ENCODE measurements around the gene RAB3GAP2. TPM values are rescaled to one million over a fixed set of nuclear protein-coding genes. Genes with fewer than 3 reads are reported as not detected.
"Not testable (repeated sequence)": the region's sequence is repeated elsewhere in the genome, so short reads cannot be mapped to it uniquely, and the experiment has no call there.

RAB3GAP2 gene
- polyA plus RNA-seq, 5 donors = 24.0 to 46.5 (median 40.8) TPM

- no peak for DNase-seq
These were observed 18.0 kb upstream of the RAB3GAP2 start for GRCh38 chr1:220290140-220290761.

GRCh38 chr1:220287129-220287528 lies 14.9 kb upstream of the RAB3GAP2 start:
- DNase-seq = no peak

GRCh38 chr1:220283625-220284024 lies 11.4 kb upstream of the RAB3GAP2 start:
- no peak for DNase-seq

DNA sequence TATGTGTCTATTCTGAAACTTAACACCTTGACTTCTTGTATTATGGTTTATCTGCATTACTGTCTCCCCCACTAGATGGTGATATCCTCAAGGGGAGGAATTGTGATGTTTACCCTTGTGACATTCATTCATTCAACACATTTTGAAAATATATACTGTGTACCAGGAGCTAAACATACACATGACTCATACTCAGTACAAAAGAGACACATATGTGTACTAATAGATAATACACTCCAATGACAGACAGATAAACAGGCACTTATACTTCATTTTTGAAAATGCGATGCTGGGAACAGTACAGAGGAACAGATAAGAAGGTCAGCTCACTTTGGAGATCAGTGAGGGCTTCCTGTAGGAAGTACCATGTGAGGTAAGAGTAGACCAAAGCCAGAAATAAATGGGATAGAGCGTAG lies 8.9 kb upstream of the RAB3GAP2 start:
- DNase-seq = no peak

DNA sequence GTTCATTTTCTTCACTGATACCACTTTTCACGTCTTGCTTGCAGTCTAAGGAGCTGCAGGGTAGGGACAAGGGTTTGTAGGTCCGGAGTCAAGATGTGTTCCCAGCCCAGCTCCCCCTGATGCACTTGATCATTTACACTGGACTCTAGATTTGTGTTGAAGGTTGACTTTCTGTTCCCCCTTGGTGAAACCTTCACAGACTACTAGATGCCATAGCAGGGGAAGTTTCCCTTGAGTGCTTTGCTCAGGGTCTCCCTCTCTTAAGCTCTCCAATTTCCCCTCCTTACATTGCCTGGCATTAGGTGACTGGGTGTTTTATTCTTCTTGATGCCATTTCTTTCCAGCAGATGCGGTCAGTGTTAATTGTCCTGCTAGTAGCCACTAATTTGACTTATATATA lies 8.0 kb upstream of the RAB3GAP2 start:
- DNase-seq = no peak

GRCh38 chr1:220278991-220279390 lies 6.7 kb upstream of the RAB3GAP2 start:
- no peak for DNase-seq

GRCh38 chr1:220275430-220275829 lies 3.2 kb upstream of the RAB3GAP2 start:
- no peak for DNase-seq

GRCh38 chr1:220274251-220274855 lies 2.1 kb upstream of the RAB3GAP2 start:
- DNase-seq = no peak

DNA sequence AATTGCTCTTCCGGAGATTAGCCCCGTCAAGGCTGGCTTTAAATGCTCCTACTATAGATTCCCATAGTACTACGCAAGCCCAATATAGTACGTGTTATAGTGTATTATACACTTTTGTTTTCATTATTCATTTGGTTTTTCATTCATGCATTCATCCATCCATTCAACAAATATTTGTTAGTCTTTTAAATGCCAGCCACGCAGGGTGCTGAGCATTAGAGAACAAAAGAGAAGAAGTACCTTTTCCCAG lies 513 bp upstream of the RAB3GAP2 start:
- no peak for DNase-seq

DNA sequence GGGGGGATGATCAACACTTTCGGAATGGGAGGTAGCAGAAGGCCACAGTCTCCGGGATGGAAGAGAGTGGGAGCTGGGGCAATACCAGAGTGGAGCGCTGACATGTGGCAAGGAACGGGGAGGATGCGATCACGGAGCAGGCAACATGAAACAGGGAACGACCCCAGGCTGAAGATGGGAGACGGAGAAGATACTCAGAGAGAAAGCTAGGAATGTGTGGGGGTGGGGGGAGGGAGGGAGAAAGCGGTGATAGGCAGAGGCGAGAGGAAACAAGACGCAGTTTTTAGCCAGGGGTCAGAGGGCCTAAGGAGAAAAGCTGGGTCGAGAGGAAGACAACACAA lies 577 bp downstream of the RAB3GAP2 start:
- DNase-seq = peak in 1 of 2 donors; percentile 43

DNA sequence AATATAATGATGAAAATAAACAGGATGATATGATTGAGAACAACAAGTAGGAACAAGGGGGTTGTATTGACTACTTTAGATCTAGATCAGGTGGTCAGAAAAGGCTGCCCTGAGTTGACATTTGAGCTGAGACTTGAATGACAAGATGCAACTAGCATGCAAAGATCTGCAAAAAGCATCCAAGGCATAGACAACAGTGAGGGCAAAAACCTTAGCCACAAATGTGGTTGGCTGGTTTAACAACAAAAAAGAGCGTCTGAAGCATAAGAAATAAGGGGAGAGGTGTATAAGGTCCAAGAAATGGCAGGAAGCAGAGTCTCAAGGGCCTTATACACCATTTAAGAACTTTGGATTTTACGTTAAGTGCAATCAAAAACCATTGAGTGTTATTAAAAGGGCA lies 3.2 kb downstream of the RAB3GAP2 start:
- DNase-seq = no peak

DNA sequence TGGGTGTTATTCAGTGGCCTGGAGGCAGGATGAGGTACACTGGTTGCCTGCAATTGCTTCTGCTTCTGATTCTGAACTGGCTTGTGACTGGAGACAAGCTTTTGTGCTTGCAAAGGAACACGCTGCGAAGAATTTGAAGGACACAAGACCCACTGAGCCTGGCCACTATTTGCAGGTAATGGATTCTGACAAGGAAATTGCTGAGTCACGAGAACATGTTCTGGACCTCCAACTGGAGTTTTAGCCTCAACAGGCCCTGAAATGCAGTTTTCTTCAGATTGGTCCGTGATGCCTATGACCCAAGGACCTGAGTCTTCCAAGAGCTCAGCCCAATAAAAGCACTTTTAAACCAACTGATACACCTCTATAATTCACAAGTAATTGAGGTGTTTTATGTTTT lies 4.6 kb downstream of the RAB3GAP2 start:
- DNase-seq = no peak

- not testable (repeated sequence) for DNase-seq
These were observed 12.0 kb downstream of the RAB3GAP2 start for GRCh38 chr1:220260228-220260627.

DNA sequence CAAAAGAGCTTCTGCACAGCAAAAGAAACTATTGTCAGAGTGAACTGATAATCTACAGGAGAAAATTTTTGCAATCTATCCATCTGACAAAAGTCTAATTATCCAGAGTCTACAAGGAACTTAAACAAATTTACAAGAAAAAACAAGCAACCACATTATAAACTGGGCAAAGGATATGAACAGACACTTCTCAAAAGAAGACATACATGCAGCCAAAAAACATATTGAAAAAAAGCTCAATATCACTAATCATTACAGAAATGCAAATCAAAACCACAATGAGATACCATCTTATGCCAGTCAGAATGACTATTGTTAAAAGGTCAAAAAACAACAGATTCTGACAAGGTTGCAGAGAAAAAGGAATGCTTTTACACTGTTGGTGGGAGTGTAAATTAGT lies 12.5 kb downstream of the RAB3GAP2 start:
- DNase-seq = not testable (repeated sequence)

DNA sequence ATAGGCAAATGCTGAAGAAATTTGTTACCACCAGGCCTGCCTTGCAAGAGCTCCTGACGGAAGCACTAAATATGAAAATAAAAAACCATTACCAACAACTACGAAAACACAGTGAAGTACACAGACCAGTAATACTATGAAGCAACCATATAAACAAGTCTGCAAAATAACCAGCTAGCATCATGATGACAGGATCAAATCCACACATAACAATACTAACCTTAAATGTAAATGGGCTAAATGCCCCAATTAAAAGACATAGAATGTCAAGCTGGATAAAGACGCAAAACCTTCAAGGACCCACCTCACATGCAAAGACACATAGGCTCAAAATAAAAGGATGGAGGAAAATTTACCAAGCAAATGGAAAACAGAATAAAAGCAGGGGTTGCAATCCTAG lies 16.1 kb downstream of the RAB3GAP2 start:
- DNase-seq = not testable (repeated sequence)

DNA sequence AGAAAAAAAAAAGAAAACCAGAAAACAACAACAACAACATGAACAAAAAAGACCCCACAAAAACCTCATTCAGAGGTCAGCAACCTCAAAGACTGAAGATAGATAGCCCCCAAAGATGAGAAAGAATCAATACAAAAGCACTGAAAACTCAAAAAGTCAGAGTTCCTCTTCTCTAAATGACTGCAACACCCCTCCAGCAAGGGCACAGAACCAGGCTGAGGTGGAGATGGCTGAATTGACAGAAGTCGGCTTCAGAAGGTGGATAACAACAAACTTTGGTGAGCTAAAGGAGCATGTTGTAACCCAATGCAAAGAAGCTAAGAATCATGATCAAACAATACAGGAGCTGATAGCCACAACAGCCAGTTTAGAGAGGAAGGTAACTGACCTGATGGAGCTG lies 17.0 kb downstream of the RAB3GAP2 start:
- no peak for DNase-seq

- DNase-seq = not testable (repeated sequence)
These were observed 19.0 kb downstream of the RAB3GAP2 start for GRCh38 chr1:220253290-220253689.

- no peak for DNase-seq
These were observed 21.0 kb downstream of the RAB3GAP2 start for GRCh38 chr1:220251272-220251671.

DNA sequence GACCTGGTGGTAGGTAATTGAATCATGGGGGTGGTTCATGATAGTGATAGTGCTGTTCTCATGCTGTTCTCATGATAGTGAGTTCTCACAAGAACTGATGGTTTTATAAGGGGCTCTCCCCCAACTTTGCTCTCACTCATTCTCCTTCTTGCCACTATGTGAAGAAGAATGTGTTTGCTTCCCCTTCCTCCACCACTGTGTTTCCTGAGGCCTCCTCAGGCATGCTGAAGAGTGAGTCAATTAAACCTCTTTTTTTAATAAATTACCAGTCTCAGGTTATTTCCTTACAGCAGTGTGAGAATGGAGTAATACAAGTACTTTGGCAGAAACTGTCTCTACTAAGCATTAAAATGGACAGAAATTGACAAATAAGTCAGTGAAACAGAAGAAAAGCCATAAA lies 21.6 kb downstream of the RAB3GAP2 start:
- DNase-seq = no peak

DNA sequence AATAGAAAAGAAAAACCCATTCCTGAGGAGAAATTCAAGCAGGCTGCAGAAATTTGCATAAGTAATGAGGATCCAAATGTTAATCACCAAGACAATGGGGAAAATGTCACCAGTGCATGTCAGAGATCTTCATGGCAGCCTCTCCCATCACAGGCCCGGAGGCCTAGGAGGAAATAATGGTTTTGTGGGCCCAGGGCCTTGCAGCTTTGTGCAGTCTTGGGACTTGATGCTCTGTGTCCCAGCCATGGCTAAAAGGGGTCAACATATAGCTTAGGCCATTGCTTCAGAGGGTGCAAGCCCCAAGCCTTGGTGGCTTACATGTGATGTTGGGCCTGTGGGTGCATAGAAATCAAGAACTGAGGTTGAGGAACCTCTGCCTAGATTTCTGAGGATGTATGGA lies 22.7 kb downstream of the RAB3GAP2 start:
- DNase-seq = no peak

DNA sequence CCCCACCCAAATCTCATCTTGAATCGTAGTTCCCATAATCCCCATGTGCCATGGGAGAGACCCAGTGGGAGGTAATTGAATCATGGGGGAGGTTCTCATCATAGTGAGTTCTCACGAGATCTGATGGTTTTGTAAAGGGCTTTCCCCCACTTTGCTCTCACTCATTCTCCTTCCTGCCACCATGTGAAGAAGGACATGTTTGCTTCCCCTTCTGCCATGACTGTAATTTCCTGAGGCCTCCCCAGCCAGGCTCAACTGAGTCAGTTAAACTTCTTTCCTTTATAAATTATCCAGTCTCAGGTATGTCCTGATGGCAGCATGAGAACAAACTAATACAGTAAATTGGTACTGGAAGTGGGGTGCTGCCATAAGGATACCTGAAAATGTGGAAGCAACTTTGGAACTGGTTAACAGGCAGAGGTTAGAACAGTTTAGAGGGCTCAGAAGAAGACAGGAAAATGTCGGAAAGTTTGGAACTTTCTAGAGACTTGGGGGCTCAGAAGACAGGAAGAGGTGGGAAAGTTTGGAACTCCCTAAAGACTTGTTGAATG lies 23.5 kb downstream of the RAB3GAP2 start:
- not testable (repeated sequence) for DNase-seq

GRCh38 chr1:220245900-220246299 lies 26.4 kb downstream of the RAB3GAP2 start:
- not testable (repeated sequence) for DNase-seq

DNA sequence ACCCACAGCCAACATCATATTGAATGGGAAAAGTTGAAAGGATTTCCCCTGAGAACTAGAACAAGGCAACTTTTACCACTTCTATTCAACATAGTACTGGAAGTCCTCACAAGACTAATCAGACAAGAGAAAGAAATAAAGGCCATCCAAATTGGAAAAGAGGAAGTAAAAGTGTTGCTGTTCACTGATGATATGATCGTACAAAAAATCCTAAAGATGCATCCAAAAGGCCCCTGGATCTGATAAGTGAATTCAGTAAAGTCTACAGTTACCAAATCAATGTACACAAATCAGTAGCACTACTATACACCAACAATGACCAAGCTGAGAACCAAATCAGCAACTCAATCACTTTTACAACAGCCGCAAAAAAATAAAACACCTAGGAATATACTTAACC lies 28.3 kb downstream of the RAB3GAP2 start:
- no peak for DNase-seq

DNA sequence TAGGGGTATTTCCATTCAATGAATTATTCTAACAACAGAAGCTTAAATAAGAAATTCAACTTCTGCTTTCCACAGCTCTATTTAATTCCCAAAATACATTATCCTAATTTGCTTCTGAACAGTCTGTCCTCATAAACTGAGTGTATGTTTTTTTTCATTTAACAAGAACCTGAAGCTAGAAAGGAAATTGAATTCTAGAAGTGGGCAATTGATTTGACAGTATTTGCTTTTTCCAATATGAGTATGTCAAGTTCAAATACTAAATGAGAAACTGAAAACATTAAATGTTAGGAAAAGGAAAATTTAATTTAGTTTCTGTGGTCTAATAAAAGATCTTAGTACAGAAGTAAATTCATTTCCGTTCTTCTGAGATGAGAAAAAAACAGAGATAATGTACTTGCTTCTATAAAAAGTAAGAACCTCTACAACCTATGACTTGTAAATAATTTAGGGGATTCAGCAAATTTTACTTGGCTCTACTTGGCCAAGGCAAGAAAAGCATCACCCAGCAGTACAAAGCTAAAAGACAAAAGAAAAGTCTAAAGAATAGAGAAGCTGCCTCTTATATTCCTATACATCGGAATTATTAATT lies 31.1 kb downstream of the RAB3GAP2 start:
- DNase-seq = no peak

Measured in right lung (tissue), 5 donors.